ENCODE measurements around the gene MAD2L1BP. TPM values are rescaled to one million over a fixed set of nuclear protein-coding genes. Genes with fewer than 3 reads are reported as not detected.

MAD2L1BP gene
- total RNA-seq, 1 experiment from 2014 or later, result 52.0 TPM

DNA sequence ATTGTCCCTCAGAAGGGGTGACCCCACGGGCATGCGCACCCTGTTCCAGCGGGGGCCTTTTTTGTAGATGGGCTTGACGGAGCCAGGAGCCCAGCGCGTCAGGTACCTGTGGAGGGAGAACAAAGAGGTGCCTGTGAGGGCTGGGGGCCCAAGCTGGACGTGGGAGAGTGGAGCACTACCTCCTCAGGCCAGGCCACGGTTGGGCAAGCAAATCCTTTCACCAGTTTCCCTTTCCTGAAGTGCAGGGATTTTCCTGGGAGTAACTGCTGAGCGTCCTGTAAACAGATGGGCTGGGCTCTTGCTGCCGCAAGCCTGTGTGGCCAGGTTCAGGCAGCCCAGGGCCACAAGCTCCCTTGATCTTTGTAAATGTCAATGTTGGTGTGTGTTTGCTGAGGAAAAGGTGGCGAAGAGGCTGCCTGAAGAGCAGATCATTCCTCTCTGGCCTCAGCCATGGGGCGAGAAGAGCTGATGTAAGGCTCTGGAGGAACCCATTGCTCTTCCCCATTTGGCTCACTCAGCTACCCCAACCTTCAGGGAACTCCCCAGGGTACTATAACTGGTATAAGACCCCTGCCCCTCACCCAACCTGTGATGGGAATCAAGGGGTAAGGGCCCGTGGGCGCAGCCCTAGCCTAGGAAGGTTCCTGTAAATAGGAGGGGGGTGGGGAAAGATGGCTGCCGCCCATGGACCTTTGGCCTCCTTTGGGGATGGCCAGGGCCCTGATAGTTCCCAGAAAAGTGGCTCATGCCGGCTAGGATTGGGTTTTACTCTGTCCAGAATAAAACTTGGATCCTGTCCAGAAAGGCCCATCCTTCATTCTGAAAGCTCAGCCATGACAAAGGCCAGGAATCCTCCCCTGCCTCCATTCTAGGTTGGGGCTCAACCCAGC is 36.4 kb downstream of the MAD2L1BP start:
- ChIA-PET CTCF (no interaction called here), POLR2A (ENCODE audit: low non-redundant PET) (no interaction called here)
- no peak overlapping the region for H3K4me3 ChIP-seq (ENCODE audit: low read depth, low read length, poor library complexity, severe bottlenecking)
- no peak for TF ChIP-seq EZH2 (IDR thresholded peaks at IDR 0.05; ENCODE audit: borderline replicate concordance, low read depth, low read length, poor library complexity, severe bottlenecking)
- TF ChIP-seq, protein P1, sequence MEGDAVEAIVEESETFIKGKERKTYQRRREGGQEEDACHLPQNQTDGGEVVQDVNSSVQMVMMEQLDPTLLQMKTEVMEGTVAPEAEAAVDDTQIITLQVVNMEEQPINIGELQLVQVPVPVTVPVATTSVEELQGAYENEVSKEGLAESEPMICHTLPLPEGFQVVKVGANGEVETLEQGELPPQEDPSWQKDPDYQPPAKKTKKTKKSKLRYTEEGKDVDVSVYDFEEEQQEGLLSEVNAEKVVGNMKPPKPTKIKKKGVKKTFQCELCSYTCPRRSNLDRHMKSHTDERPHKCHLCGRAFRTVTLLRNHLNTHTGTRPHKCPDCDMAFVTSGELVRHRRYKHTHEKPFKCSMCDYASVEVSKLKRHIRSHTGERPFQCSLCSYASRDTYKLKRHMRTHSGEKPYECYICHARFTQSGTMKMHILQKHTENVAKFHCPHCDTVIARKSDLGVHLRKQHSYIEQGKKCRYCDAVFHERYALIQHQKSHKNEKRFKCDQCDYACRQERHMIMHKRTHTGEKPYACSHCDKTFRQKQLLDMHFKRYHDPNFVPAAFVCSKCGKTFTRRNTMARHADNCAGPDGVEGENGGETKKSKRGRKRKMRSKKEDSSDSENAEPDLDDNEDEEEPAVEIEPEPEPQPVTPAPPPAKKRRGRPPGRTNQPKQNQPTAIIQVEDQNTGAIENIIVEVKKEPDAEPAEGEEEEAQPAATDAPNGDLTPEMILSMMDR (conservative IDR thresholded peaks at IDR 0.05; ENCODE audit: low read depth, low read length), result no peak
- DNase-seq (ENCODE audit: low spot score), result no peak
- intact Hi-C loops (cut with micrococcal nuclease; ENCODE audit: unreplicated experiment), result no loop called here
- no peak overlapping the region for H3K27ac ChIP-seq (ENCODE audit: low read depth, low read length, poor library complexity, severe bottlenecking)
- BruUV-seq (replicated peaks), result no TSS peak
- no peaks in the 10 kb centered on the region for H3K9me3 ChIP-seq (ENCODE audit: low read depth, low read length, poor library complexity, severe bottlenecking)
- peaks cover 50% of the 10 kb centered on the region for H3K36me3 ChIP-seq (ENCODE audit: insufficient read depth, low read length, poor library complexity, severe bottlenecking)
- H3K4me1 ChIP-seq (ENCODE audit: insufficient read depth, low read length, poor library complexity, severe bottlenecking), result peaks cover 14% of the 10 kb centered on the region
- H3K27me3 ChIP-seq (replicated peaks; ENCODE audit: insufficient read depth, low read depth, low read length, poor library complexity), result no peaks in the 10 kb centered on the region

DNA sequence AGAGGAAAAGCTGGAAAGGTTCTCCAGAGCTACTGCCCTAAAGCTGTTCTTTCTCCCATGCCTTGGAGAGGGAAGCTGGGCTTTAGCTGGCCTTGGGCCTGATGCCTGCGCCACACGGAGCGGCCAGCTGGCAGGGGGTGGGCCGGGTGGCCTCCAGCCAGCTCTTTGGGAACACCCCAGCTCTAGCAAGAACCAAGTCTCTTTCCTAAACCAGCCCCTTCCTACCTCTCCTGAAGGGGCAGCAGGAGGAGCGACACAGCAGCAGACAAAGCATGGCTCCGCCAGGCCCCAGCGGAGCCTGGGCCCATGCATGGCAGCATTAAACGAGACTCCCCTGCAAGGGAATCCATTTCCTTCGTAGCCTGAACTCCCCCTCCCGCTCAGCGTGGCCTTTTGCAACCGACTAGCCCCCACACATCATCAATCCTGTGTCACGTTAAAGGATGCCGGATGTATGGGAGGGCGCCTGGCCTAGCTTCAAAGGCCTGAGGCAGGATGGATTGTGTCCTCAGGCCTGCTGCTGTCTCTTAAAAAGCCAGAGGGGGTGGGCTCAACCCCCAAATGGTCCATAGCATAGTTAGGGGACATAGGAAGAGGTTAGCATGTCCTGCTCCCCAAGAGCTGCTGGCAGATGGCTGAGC is 37.9 kb downstream of the MAD2L1BP start:
- ChIA-PET CTCF (no interaction called here), POLR2A (ENCODE audit: low non-redundant PET) (no interaction called here)
- intact Hi-C loops (cut with micrococcal nuclease; ENCODE audit: unreplicated experiment), result no loop called here
- Histone ChIP-seq H3K27me3 (replicated peaks; ENCODE audit: insufficient read depth, low read depth, low read length, poor library complexity) (no peaks in the 10 kb centered on the region), H3K4me1 (ENCODE audit: insufficient read depth, low read length, poor library complexity, severe bottlenecking) (no peaks in the 10 kb centered on the region), H3K4me3 (ENCODE audit: low read depth, low read length, poor library complexity, severe bottlenecking) (no peak overlapping the region), H3K27ac (ENCODE audit: low read depth, low read length, poor library complexity, severe bottlenecking) (no peak overlapping the region), H3K9me3 (ENCODE audit: low read depth, low read length, poor library complexity, severe bottlenecking) (no peaks in the 10 kb centered on the region), H3K36me3 (ENCODE audit: insufficient read depth, low read length, poor library complexity, severe bottlenecking) (peaks cover 65% of the 10 kb centered on the region)
- TF ChIP-seq EZH2 (IDR thresholded peaks at IDR 0.05; ENCODE audit: borderline replicate concordance, low read depth, low read length, poor library complexity, severe bottlenecking), result no peak
- TF ChIP-seq, protein P1 (conservative IDR thresholded peaks at IDR 0.05; ENCODE audit: low read depth, low read length), result no peak
- no peak for DNase-seq (ENCODE audit: low spot score)
- no TSS peak for BruUV-seq (replicated peaks)

DNA sequence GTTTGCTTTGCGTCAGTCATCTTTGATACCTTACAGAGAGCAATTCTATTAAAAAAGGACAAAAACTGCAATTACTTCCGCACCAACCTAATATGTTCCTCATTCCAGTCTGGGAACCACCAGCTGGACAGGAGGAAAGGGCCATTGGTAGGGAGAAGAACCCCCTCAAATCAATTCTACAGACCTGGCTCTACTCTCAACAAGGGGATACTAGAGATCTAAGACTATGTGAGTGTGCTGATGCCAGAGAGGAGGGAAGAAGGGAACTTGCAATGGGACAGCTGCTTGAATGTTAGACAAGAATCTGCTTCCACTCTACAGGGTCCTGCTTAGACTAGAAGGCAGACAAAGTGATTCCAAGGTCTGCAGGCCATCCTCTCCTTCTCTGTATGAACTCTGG is 38.7 kb downstream of the MAD2L1BP start:
- peaks cover 72% of the 10 kb centered on the region for H3K36me3 ChIP-seq (ENCODE audit: insufficient read depth, low read length, poor library complexity, severe bottlenecking)
- no peaks in the 10 kb centered on the region for H3K4me1 ChIP-seq (ENCODE audit: insufficient read depth, low read length, poor library complexity, severe bottlenecking)
- POLR2A ChIA-PET (ENCODE audit: low non-redundant PET), result no interaction called here
- CTCF ChIA-PET, result no interaction called here
- intact Hi-C loops (cut with micrococcal nuclease; ENCODE audit: unreplicated experiment), result no loop called here
- no peak for DNase-seq (ENCODE audit: low spot score)
- H3K4me3 ChIP-seq (ENCODE audit: low read depth, low read length, poor library complexity, severe bottlenecking), result no peak overlapping the region
- no peaks in the 10 kb centered on the region for H3K27me3 ChIP-seq (replicated peaks; ENCODE audit: insufficient read depth, low read depth, low read length, poor library complexity)
- H3K9me3 ChIP-seq (ENCODE audit: low read depth, low read length, poor library complexity, severe bottlenecking), result no peaks in the 10 kb centered on the region
- BruUV-seq (replicated peaks), result no TSS peak
- H3K27ac ChIP-seq (ENCODE audit: low read depth, low read length, poor library complexity, severe bottlenecking), result no peak overlapping the region
- TF ChIP-seq, protein P1 (conservative IDR thresholded peaks at IDR 0.05; ENCODE audit: low read depth, low read length), result no peak
- no peak for TF ChIP-seq EZH2 (IDR thresholded peaks at IDR 0.05; ENCODE audit: borderline replicate concordance, low read depth, low read length, poor library complexity, severe bottlenecking)
